Muscle layer of colon (tissue), 2 donors: ENCODE data around the gene SLC2A13.
A peak's percentile ranks its signal among the peaks of the same experiment; 100 is the strongest.

Experiments used
- H3K27ac ChIP-seq: one replicate; pipeline ENCODE4 v1.7.0; 2013; ENCODE audit warnings: low read depth, mild to moderate bottlenecking, low read length, moderate library complexity
- H3K27me3 ChIP-seq, 2 donors: one replicate each; pipeline ENCODE4 v1.7.0; 2013; ENCODE audit warnings: low read length in 2 of 2, mild to moderate bottlenecking in 2 of 2; ENCODE audit not compliant: insufficient read depth in 2 of 2, control insufficient read depth in 1 of 2
- H3K36me3 ChIP-seq: one replicate; pipeline ENCODE4 v1.7.0; 2013; ENCODE audit warnings: mild to moderate bottlenecking, low read length; ENCODE audit not compliant: insufficient read depth
- H3K4me1 ChIP-seq: one replicate; pipeline ENCODE4 v1.7.0; 2013; ENCODE audit warnings: mild to moderate bottlenecking, low read length; ENCODE audit not compliant: insufficient read depth
- H3K4me3 ChIP-seq, 2 donors: one replicate each; pipeline ENCODE4 v1.7.0; 2013; ENCODE audit warnings: low read length in 2 of 2, low read depth in 1 of 2, mild to moderate bottlenecking in 1 of 2, moderate library complexity in 1 of 2
- H3K9ac ChIP-seq: one replicate; pipeline ENCODE4 v1.7.0; 2013; ENCODE audit warnings: low read length
- H3K9me3 ChIP-seq: one replicate; pipeline ENCODE4 v1.7.0; 2013; ENCODE audit warnings: mild to moderate bottlenecking, low read length
- donor health status: abdominal sarcoma.
- donor health status: Adenocarcinoma of cecum.

Gene SLC2A13

DNA sequence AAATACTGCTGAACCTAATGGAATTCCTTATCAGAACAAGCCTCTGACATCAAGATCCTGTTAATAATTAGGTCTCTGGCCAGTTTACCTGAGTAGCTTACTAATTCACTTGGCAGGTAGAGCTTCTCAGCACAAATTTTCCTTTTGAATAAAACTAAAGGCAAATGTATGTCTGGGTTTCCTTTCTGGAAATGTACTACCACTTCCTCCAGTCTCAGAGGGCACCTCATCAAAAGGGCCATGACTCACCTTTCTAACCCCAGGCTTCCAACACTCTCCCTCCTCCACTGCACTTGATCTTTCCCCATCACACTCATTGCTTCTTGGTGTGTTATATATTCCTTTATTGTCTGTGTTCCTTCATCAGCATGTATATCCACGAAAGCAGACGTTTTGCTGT lies 90.5 kb downstream of the SLC2A13 start:
- peaks cover 13% of the 10 kb centered on the region for H3K4me1 ChIP-seq
- no peaks in the 10 kb centered on the region for H3K36me3 ChIP-seq
- H3K4me3 ChIP-seq: no peak overlapping the region
- no peaks in the 10 kb centered on the region for H3K27me3 ChIP-seq
- no peak overlapping the region for H3K27ac ChIP-seq
- no peaks in the 10 kb centered on the region for H3K9me3 ChIP-seq
- H3K9ac ChIP-seq: no peak overlapping the region

DNA sequence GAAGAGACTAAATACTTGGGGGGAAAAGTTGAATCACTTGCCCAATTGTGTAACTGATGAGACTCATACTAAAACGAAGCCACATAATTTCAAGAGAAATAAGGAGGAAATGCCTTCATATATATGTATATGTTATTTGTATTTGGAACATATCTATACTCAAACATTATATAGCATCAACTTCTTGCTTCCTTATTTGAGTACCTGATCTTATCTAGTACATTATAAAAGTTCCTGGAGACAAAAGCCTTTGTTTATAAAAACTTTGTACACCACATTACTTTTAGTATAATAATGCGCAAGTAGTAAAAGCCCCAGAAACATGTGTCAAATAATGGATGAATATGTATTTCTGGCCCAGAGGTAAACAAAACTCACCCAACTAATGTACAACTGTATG lies 92.0 kb downstream of the SLC2A13 start:
- Histone ChIP-seq H3K27ac (no peak overlapping the region), H3K36me3 (no peaks in the 10 kb centered on the region), H3K9me3 (no peaks in the 10 kb centered on the region), H3K4me3 (no peak overlapping the region), H3K4me1 (peaks cover 13% of the 10 kb centered on the region), H3K9ac (no peak overlapping the region), H3K27me3 (no peaks in the 10 kb centered on the region)

DNA sequence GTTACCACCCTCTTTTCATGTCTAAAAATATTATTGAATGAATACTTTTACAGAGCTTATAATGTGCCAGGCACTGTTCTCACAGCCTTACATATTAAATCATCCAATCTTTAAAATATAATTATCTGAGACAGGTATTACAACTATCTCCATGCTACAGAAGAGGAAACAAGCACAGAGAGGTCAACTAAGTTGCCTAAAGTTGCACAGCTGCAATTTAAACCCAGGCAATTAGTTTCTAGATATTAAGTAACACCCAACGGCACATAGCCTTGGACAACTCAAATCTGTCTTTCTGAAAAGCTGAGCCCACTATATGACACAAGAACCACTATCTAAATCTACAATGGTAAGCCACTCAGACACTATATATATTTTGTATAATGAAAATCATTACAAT lies 92.6 kb downstream of the SLC2A13 start:
- H3K27ac ChIP-seq: no peak overlapping the region

DNA sequence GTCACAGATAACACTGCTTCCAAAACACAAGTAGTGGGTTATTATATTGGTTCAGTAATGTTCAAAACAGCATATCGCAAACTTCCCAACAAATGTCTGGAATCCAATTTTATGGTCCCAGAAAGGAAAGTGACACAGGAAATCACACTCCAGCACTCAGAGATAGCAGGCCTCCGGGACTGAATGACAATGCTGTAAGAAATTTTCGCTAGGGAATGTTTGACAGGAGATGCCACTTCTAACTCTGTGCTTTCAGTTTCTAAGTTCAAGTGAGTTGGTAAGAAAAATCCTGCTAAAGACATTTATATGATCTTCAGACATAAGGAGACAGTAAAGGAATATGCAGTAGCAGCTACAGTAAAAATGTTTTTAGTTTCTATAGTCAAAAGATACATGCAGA lies 93.2 kb downstream of the SLC2A13 start:
- H3K4me3 ChIP-seq: no peak overlapping the region
- H3K9ac ChIP-seq: no peak overlapping the region
- no peaks in the 10 kb centered on the region for H3K27me3 ChIP-seq
- no peak overlapping the region for H3K27ac ChIP-seq
- H3K9me3 ChIP-seq: no peaks in the 10 kb centered on the region
- peaks cover 13% of the 10 kb centered on the region for H3K4me1 ChIP-seq
- H3K36me3 ChIP-seq: no peaks in the 10 kb centered on the region

More for the DNA sequence above, 92.6 kb downstream of the SLC2A13 start:
- Histone ChIP-seq H3K36me3 (no peaks in the 10 kb centered on the region), H3K27me3 (no peaks in the 10 kb centered on the region), H3K4me1 (peaks cover 13% of the 10 kb centered on the region), H3K4me3 (no peak overlapping the region), H3K9ac (no peak overlapping the region), H3K9me3 (no peaks in the 10 kb centered on the region)

DNA sequence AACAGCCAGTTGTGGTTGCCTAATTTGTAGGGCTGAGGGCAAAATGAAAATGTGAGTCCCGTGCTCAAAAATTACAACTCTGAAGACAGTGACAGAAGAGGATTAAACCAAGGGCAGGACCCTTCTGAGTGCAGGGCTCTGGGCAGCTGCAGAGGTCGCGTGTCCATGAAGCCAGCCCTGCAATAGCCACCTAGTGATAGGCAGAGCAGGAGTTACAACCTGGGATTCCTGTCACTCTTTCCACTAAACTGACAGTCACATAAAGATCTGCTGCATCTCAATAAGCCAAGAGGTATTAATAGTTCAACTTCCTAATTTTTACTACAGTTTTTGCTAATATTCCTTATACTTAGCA lies 94.1 kb downstream of the SLC2A13 start:
- H3K4me1 ChIP-seq: peaks cover 13% of the 10 kb centered on the region
- H3K4me3 ChIP-seq: peak overlapping the region in 1 of 2 donors; percentile 40
- no peak overlapping the region for H3K9ac ChIP-seq
- no peaks in the 10 kb centered on the region for H3K27me3 ChIP-seq
- H3K27ac ChIP-seq: no peak overlapping the region
- H3K36me3 ChIP-seq: no peaks in the 10 kb centered on the region
- no peaks in the 10 kb centered on the region for H3K9me3 ChIP-seq

DNA sequence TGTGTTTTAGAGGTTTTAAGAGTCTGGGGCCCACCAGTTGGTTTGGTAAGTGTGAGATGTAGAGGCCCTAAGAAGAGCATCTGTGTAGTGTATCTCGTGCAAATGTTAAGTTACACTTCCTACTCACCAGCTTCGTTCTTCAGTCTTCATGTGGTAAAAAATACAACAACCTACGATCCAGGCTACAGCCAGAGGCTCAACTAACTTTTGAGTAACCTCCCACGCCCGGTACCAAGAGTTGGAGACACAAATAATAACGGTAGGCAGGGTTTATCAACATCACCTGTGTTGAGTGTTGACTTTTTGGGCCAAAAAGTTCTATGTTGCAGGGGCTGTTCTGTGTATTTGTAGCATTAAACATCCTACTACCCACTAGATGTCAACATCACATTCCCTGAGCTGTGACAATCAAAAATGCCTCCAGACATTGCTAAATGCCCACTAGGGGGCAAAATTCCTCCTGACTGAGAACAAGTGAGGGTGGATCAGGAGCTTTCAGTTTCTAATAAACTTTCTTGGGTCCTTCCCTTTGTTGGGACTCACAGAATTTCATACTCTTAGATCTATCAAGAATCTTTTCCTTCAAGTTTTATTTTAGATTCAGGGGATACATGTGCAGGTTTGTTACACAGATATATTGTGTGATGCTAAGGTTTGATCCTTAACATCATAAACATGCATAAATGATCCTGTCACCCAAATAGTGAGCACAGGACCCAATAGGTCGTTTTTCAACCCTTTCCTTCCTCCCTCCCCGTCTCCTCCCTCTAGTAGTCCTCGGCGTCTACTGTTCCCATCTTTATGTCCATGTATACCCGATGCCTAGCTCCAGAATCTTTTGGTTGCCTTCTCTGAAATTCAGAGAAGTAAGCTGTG lies 94.7 kb downstream of the SLC2A13 start:
- Histone ChIP-seq H3K36me3 (no peaks in the 10 kb centered on the region), H3K27me3 (no peaks in the 10 kb centered on the region), H3K9me3 (no peaks in the 10 kb centered on the region), H3K9ac (no peak overlapping the region), H3K27ac (no peak overlapping the region), H3K4me1 (peaks cover 13% of the 10 kb centered on the region), H3K4me3 (peak overlapping the region in 1 of 2 donors; percentile 40)

DNA sequence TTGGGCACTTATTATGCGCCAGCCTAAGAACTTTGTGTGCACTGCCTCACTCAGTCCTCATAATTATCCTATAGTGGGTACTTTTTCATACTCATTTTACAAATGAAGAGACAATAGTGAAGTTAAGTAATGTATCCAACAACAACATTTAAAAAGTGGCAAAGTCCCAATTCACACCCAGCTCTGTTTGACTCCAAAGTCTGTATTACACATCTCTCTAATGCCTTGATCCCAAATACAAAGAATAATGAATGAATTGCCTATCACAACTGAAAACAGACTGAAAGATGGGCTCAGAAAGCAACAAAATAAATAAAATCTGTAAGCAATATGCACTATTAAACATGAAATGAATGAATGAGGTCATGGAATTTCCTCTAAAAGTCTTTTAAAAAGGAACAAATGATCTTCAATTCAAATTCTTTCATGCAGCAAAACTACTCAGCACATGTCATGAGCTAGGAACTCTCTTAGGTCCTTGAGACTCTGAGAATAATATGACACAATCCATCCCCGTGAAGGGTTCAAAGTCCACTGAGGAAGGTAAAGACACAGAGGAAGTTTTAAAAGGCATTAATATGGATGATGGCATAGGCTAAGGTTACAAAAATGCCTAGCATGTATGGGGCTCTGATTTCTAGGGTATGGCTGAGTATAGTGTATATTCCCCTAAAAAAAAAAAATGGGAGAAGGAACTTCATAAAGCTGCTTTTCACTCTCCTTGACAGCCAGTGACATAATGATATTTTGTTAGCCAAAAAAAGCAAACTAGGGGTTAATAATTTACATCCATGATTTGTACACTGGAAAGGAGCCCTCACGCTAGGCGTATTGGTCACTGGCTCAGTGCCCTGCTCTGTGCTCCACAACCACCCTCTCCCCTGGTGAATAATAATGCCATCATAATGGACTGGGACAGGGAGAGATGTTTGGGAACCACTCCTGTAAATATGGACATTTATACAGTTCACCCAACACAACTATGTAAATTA lies 103.4 kb downstream of the SLC2A13 start:
- H3K9ac ChIP-seq: no peak overlapping the region
- no peaks in the 10 kb centered on the region for H3K4me1 ChIP-seq
- H3K27ac ChIP-seq: no peak overlapping the region

DNA sequence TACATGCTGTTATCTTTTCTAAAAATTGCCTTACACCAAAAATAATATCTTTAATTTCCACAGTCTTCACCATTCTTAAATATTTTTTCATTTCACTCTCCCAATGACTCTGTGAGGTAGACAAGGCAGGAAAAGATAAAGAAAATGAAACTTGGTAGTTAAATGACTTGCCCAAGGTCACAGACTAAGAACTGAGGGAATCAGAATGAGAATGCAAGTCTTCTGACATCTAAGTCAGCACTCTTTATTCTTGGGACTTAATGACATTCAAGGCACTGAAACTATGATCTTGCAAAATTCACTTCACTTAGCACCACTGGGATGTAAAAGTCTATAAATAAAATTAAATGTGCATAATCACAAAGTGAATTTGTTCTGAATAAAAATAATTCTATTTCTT lies 104.5 kb downstream of the SLC2A13 start:
- Histone ChIP-seq H3K4me3 (no peak overlapping the region), H3K9me3 (peaks cover 14% of the 10 kb centered on the region), H3K36me3 (no peaks in the 10 kb centered on the region), H3K27ac (no peak overlapping the region), H3K27me3 (no peaks in the 10 kb centered on the region), H3K4me1 (no peaks in the 10 kb centered on the region), H3K9ac (no peak overlapping the region)

More for the DNA sequence above, 103.4 kb downstream of the SLC2A13 start:
- Histone ChIP-seq H3K36me3 (no peaks in the 10 kb centered on the region), H3K4me3 (no peak overlapping the region), H3K27me3 (no peaks in the 10 kb centered on the region), H3K9me3 (peaks cover 14% of the 10 kb centered on the region)

DNA sequence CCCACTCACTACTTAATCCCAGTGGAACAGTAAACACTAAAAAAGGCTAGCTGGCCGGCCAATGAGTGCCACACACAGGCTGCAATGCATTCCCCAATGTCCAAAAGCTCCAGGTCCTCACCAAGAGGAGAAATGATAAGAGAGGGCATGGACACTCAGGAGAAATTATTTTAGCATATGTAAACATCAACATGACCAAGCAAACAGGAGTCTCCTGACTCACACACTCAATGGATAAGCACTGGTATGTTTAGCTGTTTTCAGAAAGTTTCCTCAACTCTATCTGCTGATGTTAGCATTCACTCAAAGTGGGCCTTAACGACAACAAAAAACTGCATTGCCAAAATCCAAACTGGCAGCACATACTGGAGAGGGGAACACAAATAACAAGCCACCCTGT lies 105.0 kb downstream of the SLC2A13 start:
- H3K36me3 ChIP-seq: no peaks in the 10 kb centered on the region
- H3K4me3 ChIP-seq: no peak overlapping the region
- H3K9ac ChIP-seq: no peak overlapping the region
- H3K27ac ChIP-seq: no peak overlapping the region
- H3K27me3 ChIP-seq: no peaks in the 10 kb centered on the region
- no peaks in the 10 kb centered on the region for H3K4me1 ChIP-seq
- peaks cover 14% of the 10 kb centered on the region for H3K9me3 ChIP-seq

DNA sequence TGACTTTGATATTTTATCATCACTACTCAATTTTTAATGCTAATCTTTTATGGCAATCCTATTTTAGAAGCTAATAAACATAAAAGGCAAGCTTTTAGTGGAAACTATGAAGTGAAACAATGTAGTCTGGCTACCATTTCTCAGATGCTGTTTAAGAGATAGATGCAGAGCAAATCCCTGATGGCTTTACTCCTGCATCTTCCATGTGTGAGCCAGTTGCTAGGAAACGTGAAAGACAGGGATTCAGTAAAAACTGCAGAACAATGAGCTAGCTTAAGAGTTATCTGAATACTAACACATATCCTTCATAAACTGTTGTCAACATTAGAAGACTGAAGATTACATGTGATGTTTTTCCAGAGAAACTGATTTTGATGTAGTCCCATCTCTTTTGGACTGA lies 112.6 kb downstream of the SLC2A13 start:
- Histone ChIP-seq H3K9me3 (no peaks in the 10 kb centered on the region), H3K27ac (no peak overlapping the region), H3K36me3 (no peaks in the 10 kb centered on the region), H3K4me3 (no peak overlapping the region), H3K27me3 (no peaks in the 10 kb centered on the region), H3K4me1 (peaks cover 11% of the 10 kb centered on the region), H3K9ac (no peak overlapping the region)
